HepG2 (cell line): ENCODE data around the gene POFUT2. TPM values are rescaled to one million over a fixed set of nuclear protein-coding genes. Genes with fewer than 3 reads are reported as not detected.
A peak's percentile ranks its signal among the peaks of the same experiment; 100 is the strongest.

Source experiments
- ATAC-seq: fragments of 200-7000 bp; cut with Tn5 transposase; 3 replicates; pipeline ENCODE4 v1.9.1; 2020; ENCODE audit warnings: mild to moderate bottlenecking, moderate library complexity
- BruUV-seq: library from RNA; stranded (reverse); fragments of 400-500 nt; replicated peaks from 2 replicates; lab custom pipeline; 2021; lab: Mats Ljungman, UMichigan
- CTCF ChIA-PET: fragments of 300-600 bp; formaldehyde crosslinking; extraction: SDS; loops from one replicate; lab custom pipeline; 2021; ENCODE audit warnings: low total read pairs, inconsistent platforms, low intra/inter-chr PET ratio; lab: Yijun Ruan, JAX
- POLR2A ChIA-PET: fragments of 350-600 bp; sonication (Branson Sonifier 250); formaldehyde crosslinking; loops from one replicate; lab custom pipeline; 2020; ENCODE audit warnings: antibody characterized with exemption, inconsistent platforms; lab: Yijun Ruan, JAX
- DNase-seq: peaks from one replicate; pipeline ENCODE4 v3.0.0-alpha.2; 2015; ENCODE audit warnings: low spot score
- FAIRE-seq: peaks from 3 replicates; lab custom pipeline; 2011; peaks lifted over from hg19 to GRCh38; lab: Jason Lieb, UNC
- H2AFZ ChIP-seq: one replicate; pipeline ENCODE4 v1.6.1; 2011; ENCODE audit warnings: low read length, inconsistent platforms
- H3K27ac ChIP-seq: fragments of 300-600 bp; 3 replicates; pipeline ENCODE4 v1.8.0; 2011; ENCODE audit warnings: mixed run types, mild to moderate bottlenecking, mixed read lengths, low read length, inconsistent platforms; ENCODE audit not compliant: insufficient read depth; ENCODE audit errors: extremely low read length
- H3K27me3 ChIP-seq, 2 experiments: fragments of 200-600 bp in 1 of 2; 2 replicates in 1 of 2; 3 replicates in 1 of 2; pipeline versions ENCODE4 v1.6.0 to v1.8.0; 2011; ENCODE audit warnings: low read length in 2 of 2, mild to moderate bottlenecking in 2 of 2, moderate library complexity in 2 of 2, inconsistent platforms in 1 of 2; ENCODE audit not compliant: insufficient read depth in 2 of 2, control insufficient read depth in 1 of 2
- H3K36me3 ChIP-seq, 2 experiments: fragments of 200-600 bp in 1 of 2; replicated peaks in 1 of 2; 2 replicates in 1 of 2; 3 replicates in 1 of 2; pipeline versions ENCODE4 v1.5.1 to v1.8.0; 2011; ENCODE audit warnings: low read length in 2 of 2, inconsistent platforms in 1 of 2; ENCODE audit not compliant: insufficient read depth in 2 of 2, control insufficient read depth in 1 of 2
- H3K4me1 ChIP-seq: 2 replicates; pipeline ENCODE4 v1.5.1; 2012; ENCODE audit warnings: low read length, inconsistent platforms; ENCODE audit not compliant: insufficient read depth
- H3K4me2 ChIP-seq: 2 replicates; pipeline ENCODE4 v1.6.0; 2011; ENCODE audit warnings: low read depth, low read length, inconsistent platforms
- H3K4me3 ChIP-seq, 3 experiments: fragments of 200-600 bp in 1 of 3; sonication (generic), shearing (Covaris generic) in 1 of 3; replicated peaks in 1 of 3; 2 replicates each; pipeline ENCODE4 v1.5.1; 2011 to 2016; ENCODE audit warnings: low read length in 3 of 3, inconsistent platforms in 2 of 3, low read depth in 2 of 3, mild to moderate bottlenecking in 2 of 3, control low read depth in 1 of 3, mixed read lengths in 1 of 3; ENCODE audit not compliant: insufficient read depth in 1 of 3
- H3K79me2 ChIP-seq: one replicate; pipeline ENCODE4 v1.6.1; 2011; ENCODE audit warnings: low read length, inconsistent platforms; ENCODE audit not compliant: insufficient read depth
- H3K9ac ChIP-seq: 2 replicates; pipeline ENCODE4 v1.6.0; 2011; ENCODE audit warnings: mild to moderate bottlenecking, low read depth, low read length, inconsistent platforms; ENCODE audit not compliant: insufficient read depth
- H3K9me3 ChIP-seq: 2 replicates; pipeline ENCODE4 v1.5.1; 2012; ENCODE audit warnings: mild to moderate bottlenecking, low read length
- H4K20me1 ChIP-seq: 2 replicates; pipeline ENCODE4 v1.6.0; 2011; ENCODE audit warnings: inconsistent platforms, mild to moderate bottlenecking, low read length, moderate library complexity; ENCODE audit not compliant: insufficient read depth
- AGO1 ChIP-seq: fragments of 200-400 bp; formaldehyde crosslinking; IDR thresholded peaks from 2 replicates; pipeline ENCODE4 v1.6.1; 2017; ENCODE audit warnings: mild to moderate bottlenecking, low read depth, low read length, moderate library complexity; ENCODE audit not compliant: poor library complexity, severe bottlenecking
- CBX5 ChIP-seq: sonication (generic); formaldehyde crosslinking; IDR thresholded peaks from 2 replicates; pipeline ENCODE4 v1.4.0; 2020; ENCODE audit warnings: missing genetic modification reagents, borderline replicate concordance
- ETV6 ChIP-seq: sonication (generic); formaldehyde crosslinking; conservative IDR thresholded peaks from 2 replicates; pipeline ENCODE4 v1.4.0; 2020; ENCODE audit warnings: missing genetic modification reagents
- GABPA ChIP-seq, 2 experiments: IDR thresholded peaks; 2 replicates each; pipeline ENCODE4 v1.6.1; 2011 to 2016; ENCODE audit warnings: low read depth in 2 of 2, low read length in 1 of 2, missing biosample characterization in 1 of 2, missing genetic modification characterization in 1 of 2
- HIVEP1 ChIP-seq: sonication (generic); formaldehyde crosslinking; IDR thresholded peaks from 2 replicates; pipeline ENCODE4 v1.4.0; 2020; ENCODE audit warnings: mild to moderate bottlenecking, missing genetic modification reagents
- KDM3A ChIP-seq: IDR thresholded peaks from 2 replicates; pipeline ENCODE4 v1.6.1; 2018; ENCODE audit warnings: low read depth, missing compliant biosample characterization
- MAX ChIP-seq: IDR thresholded peaks from 2 replicates; pipeline ENCODE4 v1.6.1; 2012; ENCODE audit warnings: inconsistent platforms
- NFE2 ChIP-seq: sonication (generic); formaldehyde crosslinking; IDR thresholded peaks from 2 replicates; pipeline ENCODE4 v1.4.0; 2020; ENCODE audit warnings: missing genetic modification reagents
- PCBP1 ChIP-seq: fragments of 200-400 bp; formaldehyde crosslinking; IDR thresholded peaks from 2 replicates; pipeline ENCODE4 v1.6.1; 2017; ENCODE audit warnings: mild to moderate bottlenecking, low read depth, low read length, borderline replicate concordance
- POLR2AphosphoS5 ChIP-seq: IDR thresholded peaks from 2 replicates; pipeline ENCODE4 v1.6.1; 2012; ENCODE audit warnings: low read depth, low read length
- RBFOX2 ChIP-seq: fragments of 200-400 bp; formaldehyde crosslinking; IDR thresholded peaks from 2 replicates; pipeline ENCODE4 v1.6.1; 2017; ENCODE audit warnings: low read depth, mild to moderate bottlenecking, low read length
- RFX3 ChIP-seq: IDR thresholded peaks from 2 replicates; pipeline ENCODE4 v1.6.1; 2016; ENCODE audit warnings: missing biosample characterization, missing genetic modification reagents
- RFXAP ChIP-seq: sonication (generic); formaldehyde crosslinking; IDR thresholded peaks from 2 replicates; pipeline ENCODE4 v1.4.0; 2020; ENCODE audit warnings: missing genetic modification reagents, borderline replicate concordance
- SNRNP70 ChIP-seq: fragments of 200-400 bp; formaldehyde crosslinking; IDR thresholded peaks from 2 replicates; pipeline ENCODE4 v1.6.1; 2017; ENCODE audit warnings: mild to moderate bottlenecking, low read depth, low read length, moderate library complexity
- SP1 ChIP-seq, 2 experiments: fragments of 450-650 bp in 1 of 2; sonication (generic) in 1 of 2; formaldehyde crosslinking in 1 of 2; IDR thresholded peaks; 2 replicates each; pipeline versions ENCODE4 v1.4.0 to v1.6.1; 2016 to 2020; ENCODE audit warnings: missing genetic modification reagents in 1 of 2
- ZNF10 ChIP-seq: sonication (generic); formaldehyde crosslinking; IDR thresholded peaks from 2 replicates; pipeline ENCODE4 v1.4.0; 2020; ENCODE audit warnings: mild to moderate bottlenecking, low read depth, missing genetic modification reagents, borderline replicate concordance
- ZNF329 ChIP-seq: sonication (generic); formaldehyde crosslinking; IDR thresholded peaks from 2 replicates; pipeline ENCODE4 v1.9.0; 2021; ENCODE audit warnings: low read depth, mild to moderate bottlenecking, missing genetic modification reagents
- ZNF343 ChIP-seq: sonication (generic); formaldehyde crosslinking; IDR thresholded peaks from 2 replicates; pipeline ENCODE4 v1.4.0; 2020; ENCODE audit warnings: mild to moderate bottlenecking, missing genetic modification reagents
- ZNF501 ChIP-seq: sonication (generic); formaldehyde crosslinking; IDR thresholded peaks from 2 replicates; pipeline ENCODE4 v1.5.1; 2020; ENCODE audit warnings: mild to moderate bottlenecking, moderate library complexity, missing genetic modification reagents
- ZNF543 ChIP-seq: sonication (generic); formaldehyde crosslinking; IDR thresholded peaks from 2 replicates; pipeline ENCODE4 v1.4.0; 2020; ENCODE audit warnings: mild to moderate bottlenecking, missing genetic modification reagents
- ZNF549 ChIP-seq: sonication (generic); formaldehyde crosslinking; IDR thresholded peaks from 2 replicates; pipeline ENCODE4 v1.5.0; 2020; ENCODE audit warnings: missing genetic modification reagents
- ZNF788 ChIP-seq: sonication (generic); formaldehyde crosslinking; IDR thresholded peaks from 2 replicates; pipeline ENCODE4 v1.5.0; 2020; ENCODE audit warnings: mild to moderate bottlenecking, missing genetic modification reagents, borderline replicate concordance
- WGBS: methylation state at CpG from one replicate; pipeline ENCODE4 v1.1.6; 2017; ENCODE audit warnings: low lambda C conversion rate; 5-methylcytosine and 5-hydroxymethylcytosine counted together
- in situ Hi-C: cut with HindIII; loops from 2 replicates; pipeline ENCODE4 v1.10.0; 2017; ENCODE audit warnings: low pct_unique_long_range_greater_than_20kb; ENCODE audit not compliant: extremely low pct_ligation_motif_present
- intact Hi-C: fragments of 100-400 bp; cut with micrococcal nuclease; formaldehyde crosslinking; loops from one replicate; pipeline ENCODE4 v1.10.0; 2022; ENCODE audit not compliant: unreplicated experiment
- polyA plus RNA-seq, 8 experiments: library from polyadenylated mRNA; depleted of rRNA in 3 of 8; stranded (reverse) in 7 of 8; unstranded in 1 of 8; fragments of >200 nt; fragmentation: Illumina TruSeq in 4 of 8; extraction: Trizol in 4 of 8; gene quantifications; 2 replicates each; pipeline versions ENCODE4 v1.2.1 to v1.2.3, GENCODE V29; 2011 to 2016; ENCODE audit warnings: low read depth in 4 of 8, missing spikeins in 1 of 8, mixed read lengths in 1 of 8; ENCODE audit not compliant: insufficient read depth in 1 of 8
- total RNA-seq, 5 experiments: library from RNA; depleted of rRNA; stranded (reverse); fragments of >200 nt; fragmentation: Illumina TruSeq; extraction: Trizol; gene quantifications; 2 replicates each; pipeline ENCODE4 v1.2.3, GENCODE V29; 2016; ENCODE audit warnings: low read depth in 1 of 5
- TF ChIP-seq, protein P1 (sequence below): IDR thresholded peaks from 2 replicates; pipeline ENCODE4 v1.6.1; 2016
- TF ChIP-seq, protein P2 (sequence below): sonication (generic); IDR thresholded peaks from 2 replicates; pipeline ENCODE4 v1.6.1; 2016; ENCODE audit warnings: low read depth, borderline replicate concordance

POFUT2 gene
- total and polyA plus RNA-seq, 2 of the 13 experiments (the other 11 are each of a cell fraction or from before 2014, with no cell fraction given): 22.8 to 24.0 TPM

DNA sequence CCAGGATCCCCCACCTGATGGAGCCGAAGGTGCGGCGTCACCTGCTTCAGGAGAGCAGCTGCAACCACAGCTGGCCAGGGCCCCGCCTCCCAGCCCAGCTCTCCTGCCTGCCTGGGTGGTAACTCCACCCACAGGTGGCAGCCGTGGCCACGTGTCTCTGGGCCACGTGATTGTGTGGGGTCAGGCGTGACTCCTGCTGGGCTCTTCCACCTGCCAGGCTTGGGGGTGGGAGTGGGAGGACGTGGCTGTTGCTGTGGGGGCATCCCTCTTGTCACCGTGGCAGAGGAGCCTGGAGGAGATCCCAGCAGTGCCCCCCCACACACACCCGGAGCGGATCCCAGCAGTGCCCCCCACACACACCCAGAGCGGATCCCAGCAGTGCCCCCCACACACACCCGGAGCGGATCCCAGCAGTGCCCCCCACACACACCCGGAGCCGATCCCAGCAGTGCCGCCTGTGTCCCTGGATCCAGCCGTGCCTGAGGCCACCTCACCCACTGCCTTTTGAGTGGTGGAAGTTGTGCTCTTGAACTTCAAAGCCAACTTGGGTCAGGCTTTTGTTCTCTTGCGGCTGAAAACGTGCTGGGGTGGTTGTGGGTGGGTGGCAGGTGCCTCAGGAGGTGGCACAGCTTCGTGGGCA, 32.2 kb downstream of the POFUT2 start (continued):
- TF ChIP-seq ZNF788 (CRISPR knock-in tag) (no peak), ZNF329 (peak; percentile 99), HIVEP1 (CRISPR knock-in tag) (0 out of 2 replicates have a peak, but pooled peaks have one; percentile 19), PCBP1 (0 out of 2 replicates have a peak, but pooled peaks have one; percentile 47), MAX (peak; percentile 68), RFXAP (CRISPR knock-in tag) (no peak)
- TF ChIP-seq, protein P1, sequence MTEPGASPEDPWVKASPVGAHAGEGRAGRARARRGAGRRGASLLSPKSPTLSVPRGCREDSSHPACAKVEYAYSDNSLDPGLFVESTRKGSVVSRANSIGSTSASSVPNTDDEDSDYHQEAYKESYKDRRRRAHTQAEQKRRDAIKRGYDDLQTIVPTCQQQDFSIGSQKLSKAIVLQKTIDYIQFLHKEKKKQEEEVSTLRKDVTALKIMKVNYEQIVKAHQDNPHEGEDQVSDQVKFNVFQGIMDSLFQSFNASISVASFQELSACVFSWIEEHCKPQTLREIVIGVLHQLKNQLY: 0 out of 2 replicates have a peak, but pooled peaks have one; percentile 30
- TF ChIP-seq, protein P2, sequence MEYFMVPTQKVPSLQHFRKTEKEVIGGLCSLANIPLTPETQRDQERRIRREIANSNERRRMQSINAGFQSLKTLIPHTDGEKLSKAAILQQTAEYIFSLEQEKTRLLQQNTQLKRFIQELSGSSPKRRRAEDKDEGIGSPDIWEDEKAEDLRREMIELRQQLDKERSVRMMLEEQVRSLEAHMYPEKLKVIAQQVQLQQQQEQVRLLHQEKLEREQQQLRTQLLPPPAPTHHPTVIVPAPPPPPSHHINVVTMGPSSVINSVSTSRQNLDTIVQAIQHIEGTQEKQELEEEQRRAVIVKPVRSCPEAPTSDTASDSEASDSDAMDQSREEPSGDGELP: peak; percentile 63; the same call in 1 of the 2 replicates

DNA sequence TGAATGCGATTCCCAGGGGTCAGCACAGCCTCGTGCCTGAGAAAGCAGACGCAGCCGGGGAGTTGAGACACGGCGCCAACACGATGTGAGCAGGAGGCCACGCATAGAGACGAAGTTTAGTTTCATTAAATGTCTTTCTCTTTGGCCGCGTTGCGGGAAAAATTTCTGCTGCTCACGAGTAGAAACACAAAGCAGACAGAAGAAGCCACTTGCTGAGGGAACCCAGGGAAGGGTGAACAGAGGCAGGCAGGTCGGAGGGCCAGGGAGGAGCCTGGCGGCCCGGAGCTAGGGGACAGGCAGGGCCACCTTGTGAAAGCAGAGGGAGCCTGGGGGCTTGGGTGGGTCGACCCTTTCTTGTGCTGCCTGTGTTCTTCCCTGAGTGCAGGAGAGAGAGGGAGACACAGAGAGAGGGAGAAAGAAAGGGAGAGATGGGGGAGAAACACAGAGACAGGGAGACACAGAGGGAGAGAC, 33.2 kb downstream of the POFUT2 start:
- in situ Hi-C loops (no loop called here), intact Hi-C loops (no loop called here)
- Histone ChIP-seq H3K36me3 (no peaks in the 10 kb centered on the region), H4K20me1 (0 out of 2 replicates have a peak, but pooled peaks cover 3% of the 10 kb centered on the region), H3K4me3 (no peak overlapping the region), H3K27me3 (peaks cover 19 to 90% of the 10 kb centered on the region in 2 experiments), H3K9ac (no peak overlapping the region), H3K79me2 (no peaks in the 10 kb centered on the region), H2AFZ (no peak overlapping the region), H3K4me1 (peaks cover 43% of the 10 kb centered on the region), H3K9me3 (peaks cover 4% of the 10 kb centered on the region; the same call in 1 of the 2 replicates), H3K4me2 (peak overlapping the region; percentile 55; the same call in 1 of the 2 replicates), H3K27ac (no peak overlapping the region)
- ChIA-PET POLR2A (no interaction called here), CTCF (no interaction called here)
- ATAC-seq: no peak
- FAIRE-seq: no peak
- DNase-seq: no peak
- 52% methylated on average over 17 of the region's 17 CpGs for WGBS
- no TSS peak for BruUV-seq
- TF ChIP-seq ETV6 (CRISPR knock-in tag) (no peak), ZNF343 (CRISPR knock-in tag) (no peak), ZNF10 (no peak), KDM3A (CRISPR knock-in tag) (no peak), POLR2AphosphoS5 (no peak), AGO1 (no peak), SP1 (IDR thresholded peaks at IDR 0.05) (no peak), SP1 (CRISPR knock-in tag; IDR thresholded peaks at IDR 0.05) (no peak), CBX5 (CRISPR knock-in tag) (no peak), RFX3 (CRISPR knock-in tag) (no peak), ZNF543 (CRISPR knock-in tag) (no peak), ZNF549 (no peak), ZNF501 (CRISPR knock-in tag) (no peak), SNRNP70 (no peak), NFE2 (CRISPR knock-in tag) (no peak), RBFOX2 (no peak), GABPA (IDR thresholded peaks at IDR 0.05; ENCODE audit: low read depth, low read length) (no peak), GABPA (CRISPR knock-in tag; IDR thresholded peaks at IDR 0.05; ENCODE audit: low read depth) (no peak)
